GM12892 (cell line): ENCODE data around the gene GNL2.

Experiments
- POLR2A ChIP-seq: IDR thresholded peaks from 2 replicates; pipeline ENCODE4 v1.6.1; 2011; ENCODE audit warnings: low read depth, low read length, control low read depth
- POLR2AphosphoS5 ChIP-seq: IDR thresholded peaks from 2 replicates; pipeline ENCODE4 v1.6.1; 2011; ENCODE audit warnings: low read depth, low read length, control low read depth

DNA sequence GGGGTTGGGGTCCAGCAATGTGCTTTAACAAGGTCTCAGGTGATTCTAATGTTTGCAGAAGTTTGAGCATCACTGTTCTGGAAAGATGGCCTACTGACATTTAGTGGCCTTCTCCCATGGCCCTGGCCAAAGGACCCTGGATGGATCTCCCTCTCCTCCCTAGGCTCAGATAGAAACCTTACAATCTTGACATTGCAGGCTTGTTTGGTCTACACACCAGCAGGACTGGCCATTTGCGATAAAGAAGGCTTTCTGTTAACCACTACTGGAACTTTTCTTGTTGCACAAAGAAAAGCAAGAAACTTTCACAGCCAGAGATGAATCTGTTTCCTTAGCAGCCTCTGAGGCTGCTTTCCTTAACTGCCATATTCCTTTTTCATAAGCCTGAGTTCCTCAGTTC, 32.8 kb downstream of the GNL2 start:
- TF ChIP-seq POLR2A (no peak), POLR2AphosphoS5 (no peak)
